Loucy (cell line): ENCODE measurements around the gene CD1D.

ENCODE experiments used
- H2AFZ ChIP-seq: fragments of 200-600 bp; sonication (generic); 2 replicates; pipeline ENCODE4 v1.6.0; 2016; ENCODE audit warnings: antibody characterized with exemption, mild to moderate bottlenecking, low read length, moderate library complexity
- H3F3A ChIP-seq: fragments of 200-600 bp; 2 replicates; pipeline ENCODE4 v1.6.0; 2016; ENCODE audit warnings: antibody characterized with exemption, low read depth, mild to moderate bottlenecking
- H3K27me3 ChIP-seq: fragments of 200-600 bp; sonication (generic); 2 replicates; pipeline ENCODE4 v1.6.1; 2014; ENCODE audit warnings: low read length, mild to moderate bottlenecking; ENCODE audit not compliant: insufficient read depth, poor library complexity, severe bottlenecking
- H3K36me3 ChIP-seq: fragments of 200-600 bp; sonication (generic); 2 replicates; pipeline ENCODE4 v1.6.1; 2016; ENCODE audit warnings: low read length; ENCODE audit not compliant: insufficient read depth
- H3K4me1 ChIP-seq: fragments of 200-600 bp; sonication (generic); 2 replicates; pipeline ENCODE4 v1.5.1; 2014; ENCODE audit warnings: low read length, mild to moderate bottlenecking; ENCODE audit not compliant: insufficient read depth, poor library complexity, severe bottlenecking
- H3K4me2 ChIP-seq: fragments of 200-600 bp; sonication (generic); 2 replicates; pipeline ENCODE4 v1.6.0; 2014; ENCODE audit warnings: antibody characterized with exemption, low read length, low read depth, mild to moderate bottlenecking; ENCODE audit not compliant: poor library complexity, severe bottlenecking
- H3K4me3 ChIP-seq: fragments of 200-600 bp; sonication (generic); 2 replicates; pipeline ENCODE4 v1.5.1; 2014; ENCODE audit warnings: low read length, mild to moderate bottlenecking, mixed read lengths; ENCODE audit not compliant: poor library complexity, severe bottlenecking
- H3K79me2 ChIP-seq: fragments of 200-600 bp; sonication (generic); 2 replicates; pipeline ENCODE4 v1.6.1; 2014; ENCODE audit warnings: low read length; ENCODE audit not compliant: insufficient read depth
- H3K9ac ChIP-seq: fragments of 200-600 bp; sonication (generic); 2 replicates; pipeline ENCODE4 v1.6.0; 2014; ENCODE audit warnings: mild to moderate bottlenecking, low read depth, low read length, moderate library complexity; ENCODE audit not compliant: poor library complexity, severe bottlenecking
- H3K9me2 ChIP-seq: fragments of 200-600 bp; sonication (generic); replicated peaks from 2 replicates; pipeline ENCODE4 v1.6.1; 2016; ENCODE audit warnings: low read depth, low read length, mixed read lengths
- H3K9me3 ChIP-seq: fragments of 200-600 bp; sonication (generic); 2 replicates; pipeline ENCODE4 v1.6.1; 2014; ENCODE audit warnings: mild to moderate bottlenecking, antibody characterized with exemption, low read length, low read depth; ENCODE audit not compliant: insufficient read depth
- H4K20me1 ChIP-seq: fragments of 200-600 bp; sonication (generic); 2 replicates; pipeline ENCODE4 v1.6.0; 2014; ENCODE audit warnings: antibody characterized with exemption, low read length, mild to moderate bottlenecking; ENCODE audit not compliant: insufficient read depth, poor library complexity, severe bottlenecking
- EZH2phosphoT487 ChIP-seq: fragments of 200-600 bp; IDR thresholded peaks from 2 replicates; pipeline ENCODE4 v1.6.1; 2018; ENCODE audit warnings: antibody characterized with exemption, mild to moderate bottlenecking, moderate library complexity, borderline replicate concordance
- TF ChIP-seq, protein P1 (sequence below): fragments of 200-600 bp; sonication (generic); conservative IDR thresholded peaks from 2 replicates; pipeline ENCODE4 v1.5.1; 2014; ENCODE audit warnings: mild to moderate bottlenecking, antibody characterized with exemption, low read length

The CD1D gene

DNA sequence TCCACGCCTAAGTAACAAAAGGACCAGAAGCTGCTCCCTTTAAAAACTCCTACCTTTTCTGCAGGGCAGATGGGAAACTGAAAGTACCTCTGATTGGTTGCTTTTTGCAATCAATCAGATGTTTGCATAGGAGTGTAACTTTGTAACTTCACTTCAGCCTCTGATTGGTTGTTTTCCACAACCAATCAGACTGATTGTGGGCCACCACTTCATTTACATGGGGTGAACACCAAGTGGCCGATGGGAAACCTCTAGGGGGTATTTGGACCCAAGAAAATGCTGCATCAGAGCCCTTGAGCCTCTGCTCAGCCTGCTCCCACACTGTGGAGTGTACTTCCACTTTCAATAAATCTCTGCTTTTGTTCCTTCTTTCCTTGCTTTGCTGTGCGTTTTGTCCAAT is 32.8 kb upstream of the CD1D start:
- Histone ChIP-seq H3K9ac (no peak overlapping the region), H2AFZ (no peak overlapping the region), H4K20me1 (no peaks in the 10 kb centered on the region)

GRCh38 chr1:158148468-158148867 is 32.2 kb upstream of the CD1D start:
- Histone ChIP-seq H3K4me2 (no peak overlapping the region), H3K9ac (no peak overlapping the region), H3K4me1 (no peaks in the 10 kb centered on the region), H2AFZ (no peak overlapping the region), H3K79me2 (no peaks in the 10 kb centered on the region), H4K20me1 (no peaks in the 10 kb centered on the region), H3K9me2 (no peaks in the 10 kb centered on the region), H3K9me3 (no peaks in the 10 kb centered on the region), H3K4me3 (no peak overlapping the region), H3K36me3 (no peaks in the 10 kb centered on the region), H3K27me3 (no peaks in the 10 kb centered on the region), H3F3A (no peaks in the 10 kb centered on the region)
- no peak for TF ChIP-seq EZH2phosphoT487
- TF ChIP-seq, protein P1, sequence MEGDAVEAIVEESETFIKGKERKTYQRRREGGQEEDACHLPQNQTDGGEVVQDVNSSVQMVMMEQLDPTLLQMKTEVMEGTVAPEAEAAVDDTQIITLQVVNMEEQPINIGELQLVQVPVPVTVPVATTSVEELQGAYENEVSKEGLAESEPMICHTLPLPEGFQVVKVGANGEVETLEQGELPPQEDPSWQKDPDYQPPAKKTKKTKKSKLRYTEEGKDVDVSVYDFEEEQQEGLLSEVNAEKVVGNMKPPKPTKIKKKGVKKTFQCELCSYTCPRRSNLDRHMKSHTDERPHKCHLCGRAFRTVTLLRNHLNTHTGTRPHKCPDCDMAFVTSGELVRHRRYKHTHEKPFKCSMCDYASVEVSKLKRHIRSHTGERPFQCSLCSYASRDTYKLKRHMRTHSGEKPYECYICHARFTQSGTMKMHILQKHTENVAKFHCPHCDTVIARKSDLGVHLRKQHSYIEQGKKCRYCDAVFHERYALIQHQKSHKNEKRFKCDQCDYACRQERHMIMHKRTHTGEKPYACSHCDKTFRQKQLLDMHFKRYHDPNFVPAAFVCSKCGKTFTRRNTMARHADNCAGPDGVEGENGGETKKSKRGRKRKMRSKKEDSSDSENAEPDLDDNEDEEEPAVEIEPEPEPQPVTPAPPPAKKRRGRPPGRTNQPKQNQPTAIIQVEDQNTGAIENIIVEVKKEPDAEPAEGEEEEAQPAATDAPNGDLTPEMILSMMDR: no peak

More for the DNA sequence above, 32.8 kb upstream of the CD1D start:
- Histone ChIP-seq H3K79me2 (no peaks in the 10 kb centered on the region), H3K4me2 (peak overlapping the region; percentile 16), H3K9me3 (no peaks in the 10 kb centered on the region), H3K4me3 (no peak overlapping the region), H3K4me1 (no peaks in the 10 kb centered on the region), H3K27me3 (no peaks in the 10 kb centered on the region), H3K36me3 (no peaks in the 10 kb centered on the region), H3F3A (no peaks in the 10 kb centered on the region), H3K9me2 (no peaks in the 10 kb centered on the region)
- no peak for TF ChIP-seq EZH2phosphoT487
- TF ChIP-seq, protein P1: no peak

DNA sequence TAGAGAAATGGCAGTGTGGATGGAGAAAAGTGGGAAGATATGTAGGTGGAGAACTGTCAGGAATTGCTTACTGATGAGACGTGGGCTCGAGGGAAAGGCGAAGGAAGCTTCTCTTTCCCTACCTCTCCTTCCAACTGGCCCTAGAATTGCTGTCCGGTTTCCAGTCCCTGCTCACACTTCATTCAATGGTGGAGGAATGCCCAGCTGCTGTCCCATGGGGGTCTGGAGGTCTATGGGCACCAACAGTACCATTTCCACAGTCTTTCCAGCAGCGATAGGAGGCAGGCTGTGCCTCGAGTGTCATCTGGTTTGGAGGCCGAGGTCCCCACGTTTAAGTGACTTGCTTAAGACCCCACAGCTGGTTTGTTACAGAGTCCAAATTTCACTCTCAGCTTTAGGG is 31.5 kb upstream of the CD1D start:
- no peaks in the 10 kb centered on the region for H3K27me3 ChIP-seq
- peak overlapping the region; percentile 55 for H3K4me3 ChIP-seq
- no peaks in the 10 kb centered on the region for H3F3A ChIP-seq
- no peaks in the 10 kb centered on the region for H3K79me2 ChIP-seq
- peak overlapping the region; percentile 61 for H2AFZ ChIP-seq
- no peak overlapping the region for H3K9ac ChIP-seq
- H3K9me3 ChIP-seq: no peaks in the 10 kb centered on the region
- H3K9me2 ChIP-seq: no peaks in the 10 kb centered on the region
- H3K4me2 ChIP-seq: peak overlapping the region; percentile 35
- no peaks in the 10 kb centered on the region for H4K20me1 ChIP-seq
- H3K4me1 ChIP-seq: no peaks in the 10 kb centered on the region
- H3K36me3 ChIP-seq: no peaks in the 10 kb centered on the region
- TF ChIP-seq, protein P1: no peak
